T-helper 17 cell (primary cell): Measurements from ENCODE around the gene SAAL1. TPM values are rescaled to one million over a fixed set of nuclear protein-coding genes. Genes with fewer than 3 reads are reported as not detected.
A peak's percentile ranks its signal among the peaks of the same experiment; 100 is the strongest.

Experiments used
- ATAC-seq: fragments of 150-1000 bp; cut with Tn5 transposase; 2 replicates; pipeline ENCODE4 v1.10.0; 2021; ENCODE audit warnings: mild to moderate bottlenecking, moderate library complexity
- DNase-seq, 3 donors: peaks; one replicate each; pipeline versions ENCODE4 v3.0.0 to v3.0.0-alpha.2; 2020 to 2021
- H3K9me3 ChIP-seq: one replicate; pipeline ENCODE4 v1.7.0; 2013; ENCODE audit warnings: low read length, mild to moderate bottlenecking; ENCODE audit not compliant: control insufficient read depth, poor library complexity, severe bottlenecking
- H3K27ac Mint-ChIP-seq: one replicate; pipeline ENCODE4 v1.8.0; 2022; ENCODE audit warnings: mild to moderate bottlenecking, moderate library complexity, mixed read lengths
- H3K27me3 Mint-ChIP-seq: one replicate; pipeline ENCODE4 v1.8.0; 2022; ENCODE audit warnings: mixed read lengths
- H3K36me3 Mint-ChIP-seq: one replicate; pipeline ENCODE4 v1.8.0; 2022; ENCODE audit warnings: low read depth, mixed read lengths
- H3K4me1 Mint-ChIP-seq: one replicate; pipeline ENCODE4 v1.8.0; 2022; ENCODE audit warnings: mild to moderate bottlenecking, mixed read lengths
- H3K4me3 Mint-ChIP-seq: one replicate; pipeline ENCODE4 v1.8.0; 2022; ENCODE audit warnings: mild to moderate bottlenecking, moderate library complexity, mixed read lengths
- total RNA-seq, 4 donors: library from RNA in 2 of 4; stranded (reverse) in 2 of 4; gene quantifications; one replicate each; pipeline ENCODE4 v1.2.3 and lab custom pipeline; 2022 to 2026

Gene SAAL1
- total RNA-seq, 2 donors from 2014 or later, result 18.2 to 22.1 TPM

GRCh38 chr11:18108254-18108653 is 2.4 kb upstream of the SAAL1 start:
- peaks cover 3% of the 10 kb centered on the region for H3K36me3 Mint-ChIP-seq
- no peaks in the 10 kb centered on the region for H3K9me3 ChIP-seq
- no peak overlapping the region for H3K4me3 Mint-ChIP-seq
- ATAC-seq (no peak), DNase-seq (no peak)
- no peak overlapping the region for H3K27ac Mint-ChIP-seq
- H3K4me1 Mint-ChIP-seq, result peaks cover 21% of the 10 kb centered on the region
- peaks cover 31% of the 10 kb centered on the region for H3K27me3 Mint-ChIP-seq

GRCh38 chr11:18106688-18107087 is 806 bp upstream of the SAAL1 start:
- Mint-ChIP-seq H3K27ac (peak overlapping the region; percentile 94), H3K36me3 (peaks cover 5% of the 10 kb centered on the region), H3K4me1 (peaks cover 24% of the 10 kb centered on the region), H3K4me3 (no peak overlapping the region), H3K27me3 (peaks cover 16% of the 10 kb centered on the region)
- H3K9me3 ChIP-seq, result no peaks in the 10 kb centered on the region
- DNase-seq (no peak), ATAC-seq (no peak)

GRCh38 chr11:18105086-18105801 is 638 bp downstream of the SAAL1 start:
- Mint-ChIP-seq H3K4me3 (peak overlapping the region; percentile 94), H3K36me3 (peaks cover 10% of the 10 kb centered on the region), H3K4me1 (peaks cover 30% of the 10 kb centered on the region), H3K27ac (peak overlapping the region; percentile 94), H3K27me3 (peaks cover 2% of the 10 kb centered on the region)
- no peaks in the 10 kb centered on the region for H3K9me3 ChIP-seq
- no peak for ATAC-seq
- no peak for DNase-seq

GRCh38 chr11:18100926-18101656 is 4.8 kb downstream of the SAAL1 start:
- Mint-ChIP-seq H3K36me3 (peaks cover 8% of the 10 kb centered on the region), H3K27me3 (no peaks in the 10 kb centered on the region), H3K27ac (peak overlapping the region; percentile 79), H3K4me1 (peaks cover 32% of the 10 kb centered on the region), H3K4me3 (no peak overlapping the region)
- DNase-seq (no peak), ATAC-seq (no peak)
- no peaks in the 10 kb centered on the region for H3K9me3 ChIP-seq

- no peaks in the 10 kb centered on the region for H3K27me3 Mint-ChIP-seq
- H3K9me3 ChIP-seq, result no peaks in the 10 kb centered on the region
- H3K36me3 Mint-ChIP-seq, result peaks cover 18% of the 10 kb centered on the region
- H3K27ac Mint-ChIP-seq, result no peak overlapping the region
- ATAC-seq, result no peak
- peaks cover 12% of the 10 kb centered on the region for H3K4me1 Mint-ChIP-seq
- no peak overlapping the region for H3K4me3 Mint-ChIP-seq
- no peak for DNase-seq
These were observed 11.9 kb downstream of the SAAL1 start for GRCh38 chr11:18093959-18094358.

- Mint-ChIP-seq H3K27ac (no peak overlapping the region), H3K36me3 (peaks cover 24% of the 10 kb centered on the region), H3K4me3 (no peak overlapping the region), H3K4me1 (peaks cover 12% of the 10 kb centered on the region), H3K27me3 (no peaks in the 10 kb centered on the region)
- ATAC-seq (no peak), DNase-seq (no peak)
- H3K9me3 ChIP-seq, result no peaks in the 10 kb centered on the region
These were observed 14.2 kb downstream of the SAAL1 start for GRCh38 chr11:18091731-18092130.

- no peak for ATAC-seq
- no peak for DNase-seq
- H3K9me3 ChIP-seq, result no peaks in the 10 kb centered on the region
- Mint-ChIP-seq H3K27ac (no peak overlapping the region), H3K36me3 (peaks cover 15% of the 10 kb centered on the region), H3K4me3 (no peak overlapping the region), H3K27me3 (no peaks in the 10 kb centered on the region), H3K4me1 (peaks cover 4% of the 10 kb centered on the region)
These were observed 16.9 kb downstream of the SAAL1 start for GRCh38 chr11:18088966-18089365.

- DNase-seq, result no peak
- Mint-ChIP-seq H3K4me3 (no peak overlapping the region), H3K4me1 (peaks cover 4% of the 10 kb centered on the region), H3K27me3 (no peaks in the 10 kb centered on the region), H3K36me3 (peaks cover 15% of the 10 kb centered on the region), H3K27ac (no peak overlapping the region)
- ATAC-seq, result no peak
- H3K9me3 ChIP-seq, result no peaks in the 10 kb centered on the region
These were observed 17.5 kb downstream of the SAAL1 start for GRCh38 chr11:18088366-18088765.

- no peak for DNase-seq
- Mint-ChIP-seq H3K36me3 (peaks cover 7% of the 10 kb centered on the region), H3K27me3 (no peaks in the 10 kb centered on the region), H3K4me3 (no peak overlapping the region), H3K4me1 (no peaks in the 10 kb centered on the region), H3K27ac (peak overlapping the region; percentile 79)
- no peak for ATAC-seq
- H3K9me3 ChIP-seq, result no peaks in the 10 kb centered on the region
These were observed 24.3 kb downstream of the SAAL1 start for GRCh38 chr11:18081551-18081950.

GRCh38 chr11:18080451-18080850 is 25.4 kb downstream of the SAAL1 start:
- Mint-ChIP-seq H3K36me3 (peaks cover 7% of the 10 kb centered on the region), H3K27ac (no peak overlapping the region), H3K4me1 (no peaks in the 10 kb centered on the region), H3K27me3 (no peaks in the 10 kb centered on the region), H3K4me3 (no peak overlapping the region)
- H3K9me3 ChIP-seq, result no peaks in the 10 kb centered on the region
- DNase-seq (no peak), ATAC-seq (no peak)

GRCh38 chr11:18078909-18079308 is 27.0 kb downstream of the SAAL1 start:
- no peaks in the 10 kb centered on the region for H3K9me3 ChIP-seq
- Mint-ChIP-seq H3K4me3 (no peak overlapping the region), H3K27me3 (no peaks in the 10 kb centered on the region), H3K4me1 (peaks cover 2% of the 10 kb centered on the region), H3K36me3 (peaks cover 7% of the 10 kb centered on the region), H3K27ac (no peak overlapping the region)
- no peak for DNase-seq
- ATAC-seq, result no peak

- DNase-seq (no peak), ATAC-seq (no peak)
- no peak overlapping the region for H3K27ac Mint-ChIP-seq
- no peak overlapping the region for H3K4me3 Mint-ChIP-seq
- H3K27me3 Mint-ChIP-seq, result no peaks in the 10 kb centered on the region
- peaks cover 2% of the 10 kb centered on the region for H3K4me1 Mint-ChIP-seq
- peaks cover 6% of the 10 kb centered on the region for H3K36me3 Mint-ChIP-seq
- no peaks in the 10 kb centered on the region for H3K9me3 ChIP-seq
These were observed 30.4 kb downstream of the SAAL1 start for GRCh38 chr11:18075444-18075843.

- Mint-ChIP-seq H3K4me3 (no peak overlapping the region), H3K27ac (no peak overlapping the region), H3K36me3 (peaks cover 3% of the 10 kb centered on the region), H3K27me3 (no peaks in the 10 kb centered on the region), H3K4me1 (peaks cover 2% of the 10 kb centered on the region)
- H3K9me3 ChIP-seq, result no peaks in the 10 kb centered on the region
- no peak for ATAC-seq
- DNase-seq, result no peak
These were observed 34.7 kb downstream of the SAAL1 start for GRCh38 chr11:18071098-18071705.
